HG03520 (cell line): Measurements from ENCODE around the gene MPDZ.

Experiments
- ATAC-seq: cut with Tn5 transposase; IDR thresholded peaks from one replicate; pipeline ENCODE4 v1.9.1; 2021; ENCODE audit warnings: mild to moderate bottlenecking, moderate library complexity; ENCODE audit not compliant: unreplicated experiment

The MPDZ gene

GRCh38 chr9:13279284-13280141, at the start of gene MPDZ:
MPDZ (minus strand) TSS chr9:13279692; CDS start chr9:13250315, 29,377 bp downstream.
- ATAC-seq: no peak

DNA sequence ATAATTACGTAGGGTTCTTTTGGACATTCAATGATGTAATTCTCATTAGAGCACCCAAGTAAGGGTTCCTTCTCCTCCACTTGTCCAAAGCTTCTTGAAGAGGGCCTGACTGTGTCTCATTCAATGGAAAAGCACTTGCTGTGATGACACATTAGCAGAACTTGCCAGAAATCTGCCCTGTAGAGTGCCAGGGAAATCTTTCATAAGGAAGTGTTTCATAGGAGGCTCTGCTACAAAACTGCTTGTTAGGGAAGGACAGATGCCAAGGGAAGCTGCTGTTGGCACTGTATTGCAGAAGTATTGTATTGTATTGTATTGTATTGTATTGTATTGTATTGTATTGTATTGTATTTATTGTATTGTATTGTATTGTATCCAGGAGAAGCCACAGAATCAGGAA, 45.5 kb upstream of the MPDZ start:
- no peak for ATAC-seq

DNA sequence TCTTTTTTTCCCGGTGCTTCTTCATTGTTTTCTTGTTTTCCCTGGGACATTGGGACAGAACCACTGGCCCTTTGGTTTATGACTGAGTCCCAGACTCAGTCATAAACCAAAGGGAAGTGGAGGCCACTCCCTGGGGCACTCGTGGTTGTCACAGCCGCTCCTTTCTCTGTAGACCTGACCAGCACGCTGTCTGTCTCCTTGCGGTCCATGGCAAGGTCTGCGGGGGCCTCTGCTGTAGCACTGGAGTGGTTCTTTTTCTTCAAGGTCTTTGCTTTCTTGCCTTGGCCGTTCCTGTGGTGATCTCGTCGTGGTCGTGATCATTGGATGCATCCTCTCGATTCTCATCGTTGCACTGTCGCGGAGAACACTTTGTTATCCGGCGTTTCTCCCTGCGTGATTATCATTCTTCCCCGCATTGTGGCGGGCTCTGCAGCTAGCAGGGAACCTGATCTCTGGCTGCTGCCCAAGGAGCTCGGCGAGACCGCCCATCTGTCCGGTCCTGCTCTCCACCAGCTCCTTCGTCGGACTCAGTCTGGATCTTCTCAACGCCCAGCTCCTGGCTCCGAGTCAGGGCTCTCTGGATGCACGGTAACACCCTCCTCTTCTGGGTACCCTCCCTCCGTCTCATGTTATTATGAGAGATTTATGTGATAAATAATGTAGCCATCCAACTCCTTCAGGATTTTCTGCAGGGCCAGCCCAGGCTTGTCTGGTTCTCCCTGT, 43.5 kb upstream of the MPDZ start:
- ATAC-seq: no peak

DNA sequence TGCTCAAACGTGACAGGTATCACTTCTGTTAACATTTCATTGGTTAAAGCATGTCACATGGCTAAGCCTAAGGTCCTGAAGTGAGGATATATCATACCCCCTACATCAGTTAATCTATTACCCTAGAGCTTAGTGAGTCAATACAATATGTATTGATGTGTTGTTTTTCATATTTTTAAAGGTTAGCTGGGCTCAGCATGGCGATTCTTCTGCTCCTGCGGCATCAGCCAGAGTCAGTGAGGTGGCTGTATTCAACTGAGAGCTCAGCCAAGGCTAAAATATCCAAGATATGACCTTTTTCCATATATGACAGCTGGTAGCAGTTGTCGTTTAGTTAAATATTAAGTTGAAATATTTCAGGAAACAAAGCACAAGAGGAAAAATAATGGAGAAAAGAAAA, 38.5 kb upstream of the MPDZ start:
- no peak for ATAC-seq

DNA sequence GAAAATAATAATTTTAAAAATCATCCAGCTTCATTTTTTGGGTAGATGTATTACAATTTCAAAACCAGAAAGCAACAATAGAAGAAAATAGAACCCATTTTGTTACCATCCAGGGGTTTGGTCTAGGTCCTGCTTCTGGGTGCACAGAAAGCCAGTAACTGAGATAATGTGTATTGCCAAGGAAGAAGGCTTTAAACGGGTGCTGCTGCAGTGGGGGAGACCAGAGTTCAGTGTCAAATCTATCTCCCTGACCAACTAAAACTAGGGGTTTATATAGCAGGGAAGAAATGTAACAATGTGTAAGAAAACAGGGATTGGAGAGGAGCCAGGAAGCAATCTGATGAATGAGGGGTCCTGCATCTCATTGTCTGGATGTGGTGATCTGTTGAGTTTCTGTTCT, 17.5 kb upstream of the MPDZ start:
- no peak for ATAC-seq

DNA sequence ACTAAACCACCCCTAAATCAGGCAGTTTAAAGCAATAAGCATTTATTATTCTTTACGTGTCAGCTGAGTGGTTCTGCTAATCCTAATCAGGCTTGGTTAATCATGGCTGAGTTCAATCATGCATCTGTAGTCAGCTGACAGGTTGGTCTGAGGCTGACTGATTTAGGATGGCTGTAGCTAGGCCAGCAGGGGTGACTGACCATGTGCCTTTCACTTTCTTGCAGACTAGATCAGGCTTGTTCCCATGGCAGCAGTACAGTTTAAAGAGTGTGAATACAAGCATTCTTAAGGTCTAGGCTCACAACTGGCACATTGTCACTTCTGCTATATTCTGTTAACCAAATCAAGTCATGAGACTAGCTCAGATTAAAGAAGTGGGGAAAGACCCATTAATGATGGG, 16.1 kb upstream of the MPDZ start:
- no peak for ATAC-seq

GRCh38 chr9:13292782-13293181, 13.3 kb upstream of the MPDZ start:
- ATAC-seq: no peak

DNA sequence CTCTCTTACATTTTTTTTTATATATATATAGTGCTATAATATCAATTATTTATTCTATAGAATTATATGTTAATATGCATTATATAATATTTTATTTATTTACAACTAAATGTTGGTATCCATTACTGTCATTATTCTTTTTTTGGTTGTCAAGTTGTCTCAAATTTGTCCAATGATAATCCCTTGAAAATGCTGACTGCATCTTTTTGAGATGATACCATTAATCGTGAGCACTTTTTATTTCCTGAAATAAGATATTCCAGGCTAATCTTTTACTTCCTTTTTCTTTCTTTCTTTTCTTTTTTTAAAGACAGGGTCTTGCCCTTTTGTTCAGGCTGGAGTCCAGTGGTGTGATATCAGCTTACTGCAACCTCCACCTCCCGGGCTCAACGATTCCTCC, 12.7 kb upstream of the MPDZ start:
- ATAC-seq: no peak

DNA sequence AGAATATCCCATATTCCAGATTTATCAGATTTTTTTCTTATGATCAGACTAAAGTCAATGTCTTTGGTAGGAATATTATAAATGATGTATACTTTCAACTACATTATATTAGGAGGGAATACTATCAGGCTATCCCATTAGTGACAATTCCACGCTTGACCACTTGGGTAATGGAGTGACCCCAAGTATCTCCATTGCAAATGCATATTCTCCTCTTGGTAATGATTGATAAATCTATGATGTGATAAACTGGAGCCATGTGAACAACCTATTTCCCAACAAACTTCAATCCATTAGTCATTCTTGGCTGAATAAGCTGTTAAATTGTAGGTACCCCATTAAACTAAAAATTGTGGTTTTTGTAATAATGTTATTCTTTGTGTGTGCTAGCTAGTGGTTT, 12.2 kb upstream of the MPDZ start:
- no peak for ATAC-seq

DNA sequence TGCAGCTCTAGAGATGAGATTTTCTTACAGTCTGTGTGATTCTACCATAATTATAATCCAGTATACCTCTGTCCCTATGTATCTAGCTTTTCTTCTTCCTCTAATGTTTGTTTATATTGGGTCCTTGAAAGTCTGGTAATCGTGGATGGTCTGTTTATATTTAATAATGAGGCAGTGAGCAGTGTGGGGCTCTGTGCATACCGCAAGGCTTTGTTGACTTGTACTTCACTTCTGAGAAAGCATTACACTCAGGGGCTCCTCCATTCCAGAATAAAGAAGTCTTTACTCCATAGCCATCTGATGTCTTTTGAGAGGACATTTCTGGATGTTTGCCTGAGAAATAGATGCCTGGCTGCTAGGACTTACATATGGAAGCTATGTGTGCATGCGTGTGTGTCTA, 4.5 kb upstream of the MPDZ start:
- no peak for ATAC-seq

GRCh38 chr9:13282998-13283397, 3.5 kb upstream of the MPDZ start:
- ATAC-seq: no peak

DNA sequence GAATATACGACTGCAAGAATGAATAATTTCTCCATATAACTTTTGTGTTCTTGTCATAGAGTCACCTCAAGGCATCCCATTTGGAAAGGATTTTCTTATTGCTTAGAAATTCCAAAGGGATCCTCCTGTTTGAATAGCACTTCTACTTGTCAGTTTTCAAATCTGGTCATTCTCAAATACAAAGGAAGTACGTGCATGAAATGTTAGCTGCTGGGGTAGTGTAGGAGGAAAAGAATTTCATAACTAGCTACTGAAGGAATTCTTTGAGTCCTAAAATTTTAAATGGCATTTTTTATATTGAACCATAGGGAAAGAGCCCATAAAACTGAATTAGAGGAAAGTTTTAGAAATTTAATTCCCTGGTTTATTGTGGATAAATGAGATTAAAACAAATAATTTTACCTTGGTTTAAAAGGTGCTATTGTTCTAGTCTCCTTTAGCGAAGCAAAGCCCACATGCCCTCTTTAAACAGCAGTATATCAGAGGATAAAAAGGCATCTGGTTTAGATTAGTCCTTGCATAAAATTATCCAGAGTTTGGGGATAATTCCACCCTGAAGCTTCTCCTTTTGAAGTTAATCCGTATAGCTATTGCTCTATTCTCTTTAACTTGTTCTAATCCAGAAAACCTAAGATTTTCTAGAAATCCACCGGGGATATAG, 2.0 kb upstream of the MPDZ start:
- ATAC-seq: no peak

DNA sequence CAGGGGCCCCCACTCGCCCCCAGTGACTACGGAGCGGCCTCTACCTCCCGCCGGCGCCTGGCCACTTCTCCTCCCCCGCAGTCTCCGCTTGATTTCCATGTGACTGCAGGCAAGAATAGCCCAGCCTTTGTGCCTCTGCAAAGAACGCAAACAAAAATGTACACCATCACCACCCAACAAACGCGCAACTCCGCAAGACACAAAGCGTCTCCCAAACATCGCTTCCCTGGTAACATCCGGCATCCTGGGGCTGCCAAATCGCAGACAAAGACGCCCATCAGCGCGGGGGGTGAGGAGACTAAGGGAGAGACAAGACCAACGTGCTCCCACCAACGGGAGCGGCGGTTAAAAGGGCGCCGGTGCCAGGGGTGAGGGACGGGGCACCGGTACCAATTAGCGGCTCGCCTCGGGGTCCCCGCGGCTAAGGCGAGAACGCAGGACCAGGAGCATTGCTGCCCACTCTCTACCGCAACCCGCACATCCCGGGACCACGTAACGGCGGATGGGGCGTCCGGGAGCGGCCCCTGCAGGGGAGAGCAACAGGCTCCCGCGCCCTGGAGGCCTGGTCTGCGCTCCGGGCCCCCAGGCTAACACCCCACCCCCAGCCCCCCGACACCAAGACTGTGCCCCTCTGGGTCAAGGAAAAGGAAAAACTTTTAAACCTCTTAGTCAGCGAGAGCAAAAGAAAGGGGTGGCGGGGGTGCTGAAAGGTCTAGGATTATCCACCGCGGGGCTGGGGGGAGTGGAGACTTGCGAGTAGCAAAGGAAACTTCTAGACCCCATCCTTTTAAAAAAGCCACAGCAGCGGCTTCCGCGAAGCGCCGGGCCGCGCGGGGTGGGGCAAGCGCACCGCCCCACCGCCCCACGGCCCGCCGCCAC, 885 bp downstream of the MPDZ start:
- no peak for ATAC-seq

DNA sequence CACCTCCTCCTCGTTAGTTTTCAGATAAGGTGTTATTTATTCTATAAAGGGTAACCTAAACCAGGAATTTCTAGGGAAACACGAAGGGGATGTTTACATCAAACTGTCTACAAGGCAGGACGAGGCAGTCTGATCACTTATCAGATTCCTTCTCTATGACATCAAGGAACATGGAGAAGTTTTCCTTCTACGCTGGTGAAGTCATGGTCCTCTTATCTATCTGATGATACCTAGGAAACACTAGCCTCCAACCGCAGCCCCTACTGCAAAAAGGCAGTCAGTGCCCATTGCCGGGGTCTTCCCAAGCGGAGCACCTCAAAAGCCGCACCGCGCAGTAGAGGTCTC, 1.5 kb downstream of the MPDZ start:
- ATAC-seq: no peak

- no peak for ATAC-seq
Measured at GRCh38 chr9:13274886-13275641, 4.4 kb downstream of the MPDZ start.

GRCh38 chr9:13270734-13271133, 8.8 kb downstream of the MPDZ start:
- no peak for ATAC-seq

GRCh38 chr9:13269589-13270452, 9.7 kb downstream of the MPDZ start:
- no peak for ATAC-seq

DNA sequence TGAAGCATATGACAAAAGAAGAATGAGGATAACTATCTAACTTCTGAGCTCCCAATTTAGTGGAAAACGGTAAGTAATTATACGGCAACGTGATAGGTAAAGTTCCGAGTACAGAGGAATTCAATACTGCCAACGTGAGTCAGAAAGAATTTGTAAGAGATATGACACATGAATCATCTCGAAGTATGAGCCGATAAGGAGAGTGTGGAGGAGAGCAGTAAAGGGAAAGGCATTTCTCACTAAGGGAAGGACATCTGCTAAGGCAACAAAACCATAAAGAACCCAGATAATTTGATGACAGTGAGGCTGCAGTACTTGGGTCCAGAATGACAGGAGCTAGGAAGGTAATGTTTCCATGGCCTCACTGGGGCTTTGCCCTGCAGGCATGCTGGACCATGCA, 11.0 kb downstream of the MPDZ start:
- no peak for ATAC-seq

DNA sequence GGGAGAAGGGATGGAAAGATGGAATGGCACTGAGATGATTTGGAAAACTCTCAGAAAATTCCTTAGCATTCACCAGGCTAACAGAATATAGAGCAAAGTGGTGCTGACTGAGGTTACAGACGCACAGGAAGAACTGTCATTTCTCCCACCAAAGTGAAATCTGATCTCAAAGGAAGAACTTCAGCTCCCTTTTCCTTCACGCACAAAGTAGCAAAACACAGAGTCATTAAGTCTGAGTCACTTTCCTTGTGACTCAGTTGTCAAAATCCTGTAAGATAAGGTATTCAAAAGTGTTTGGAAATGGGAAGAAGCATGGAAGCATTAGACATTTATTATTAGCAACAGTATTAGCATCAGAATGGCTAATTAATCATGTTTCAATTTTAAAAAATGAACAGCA, 11.7 kb downstream of the MPDZ start:
- ATAC-seq: no peak
